HG03460 (cell line): ENCODE results near the gene SKI.

Experiments used
- ATAC-seq: cut with Tn5 transposase; IDR thresholded peaks from one replicate; pipeline ENCODE4 v1.9.1; 2021; ENCODE audit not compliant: unreplicated experiment

SKI gene

DNA sequence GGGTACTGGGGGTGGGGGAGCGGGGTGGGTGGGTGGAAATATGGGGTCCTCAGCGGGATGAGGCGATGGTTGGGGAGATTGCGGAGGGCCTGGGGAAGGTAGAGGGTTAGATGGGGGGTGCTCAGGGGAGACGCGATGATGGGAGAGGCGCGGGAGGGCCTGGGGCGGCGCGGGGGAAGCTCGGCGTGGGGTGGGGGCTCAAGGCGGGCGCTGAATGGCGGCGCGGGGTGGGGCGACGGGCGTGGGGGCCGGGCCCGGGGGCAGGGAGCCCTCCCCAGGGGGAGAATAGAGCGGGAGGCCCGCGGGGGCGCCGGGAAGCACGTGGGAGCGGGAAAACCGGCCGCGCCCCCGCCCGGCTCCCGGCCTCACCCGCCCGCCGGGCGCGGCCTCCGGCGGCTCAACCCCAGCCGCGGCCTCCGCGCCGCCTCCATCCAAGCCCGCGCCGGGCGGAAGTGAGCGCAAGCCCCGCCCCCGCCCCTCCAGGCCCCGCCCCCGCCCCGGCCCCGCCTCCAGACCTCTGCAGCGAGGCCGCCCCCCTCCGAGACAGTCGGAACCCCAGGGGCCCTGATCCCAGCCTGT lies 33.7 kb upstream of the SKI start, which contains the start of gene FAAP20:
TSS of gene FAAP20 (minus strand) at position 454 of the 579 bp plus-strand sequence. CDS start at position 431, 23 bp downstream.
- ATAC-seq, result peak; percentile 48

DNA sequence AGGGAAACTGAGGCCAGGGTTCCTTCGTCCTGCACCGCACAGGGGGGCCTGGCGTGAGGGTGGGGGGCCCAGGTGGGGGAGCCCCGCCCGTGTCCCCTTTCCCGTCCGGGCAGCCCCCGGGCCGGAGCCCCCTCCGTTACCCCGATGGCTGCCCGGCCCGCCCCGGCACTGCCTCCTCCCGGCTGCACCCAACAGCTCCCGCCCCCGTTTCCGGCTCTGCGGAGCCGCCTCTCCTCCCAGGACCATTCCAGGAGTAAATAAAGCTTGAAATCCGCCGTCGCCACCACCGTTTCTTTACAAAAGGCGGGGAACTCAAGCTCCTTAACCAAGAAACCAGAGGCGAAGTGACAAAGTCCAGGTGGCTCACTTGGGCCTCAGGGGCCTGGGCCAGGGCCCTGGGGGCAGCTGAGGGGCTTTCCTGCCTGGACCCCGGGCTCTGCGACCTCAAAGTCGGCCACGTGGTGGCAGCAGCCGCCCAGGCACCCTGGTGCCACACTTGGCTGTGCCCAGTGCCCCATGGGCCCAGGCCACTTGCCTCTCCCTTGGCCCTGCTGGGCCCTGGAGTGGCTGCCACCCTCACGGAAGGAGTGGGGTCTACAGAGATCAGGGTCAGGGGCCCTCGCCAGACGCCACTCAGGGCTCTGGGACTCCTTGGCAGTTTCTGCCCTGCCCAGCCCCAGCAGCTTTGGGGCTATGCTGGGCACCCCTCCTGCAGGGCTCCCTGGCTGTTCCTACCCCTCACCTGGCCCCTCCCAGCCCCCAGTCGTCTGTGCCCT lies 33.0 kb upstream of the SKI start:
- peak; percentile 63 for ATAC-seq

DNA sequence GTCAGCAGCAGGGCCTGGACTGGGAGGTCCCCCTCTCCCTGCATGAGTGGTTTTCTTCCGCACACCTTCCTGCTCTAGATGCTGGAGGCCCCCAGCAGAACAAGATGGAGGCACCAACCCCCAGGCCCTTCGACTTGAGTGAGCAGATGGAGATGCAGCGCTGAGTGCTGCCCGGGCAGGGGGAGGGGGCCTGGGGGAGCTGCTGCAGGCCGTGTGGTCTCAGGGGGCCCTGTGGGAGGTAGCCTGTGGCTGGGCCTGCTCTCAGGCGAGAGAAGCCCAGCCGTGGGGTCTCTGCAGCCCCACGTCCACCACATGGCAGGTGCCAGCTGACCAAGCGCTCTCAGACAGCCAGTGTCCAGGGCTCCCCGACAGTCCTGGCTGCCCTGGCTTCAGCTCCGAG lies 32.3 kb upstream of the SKI start:
- no peak for ATAC-seq

DNA sequence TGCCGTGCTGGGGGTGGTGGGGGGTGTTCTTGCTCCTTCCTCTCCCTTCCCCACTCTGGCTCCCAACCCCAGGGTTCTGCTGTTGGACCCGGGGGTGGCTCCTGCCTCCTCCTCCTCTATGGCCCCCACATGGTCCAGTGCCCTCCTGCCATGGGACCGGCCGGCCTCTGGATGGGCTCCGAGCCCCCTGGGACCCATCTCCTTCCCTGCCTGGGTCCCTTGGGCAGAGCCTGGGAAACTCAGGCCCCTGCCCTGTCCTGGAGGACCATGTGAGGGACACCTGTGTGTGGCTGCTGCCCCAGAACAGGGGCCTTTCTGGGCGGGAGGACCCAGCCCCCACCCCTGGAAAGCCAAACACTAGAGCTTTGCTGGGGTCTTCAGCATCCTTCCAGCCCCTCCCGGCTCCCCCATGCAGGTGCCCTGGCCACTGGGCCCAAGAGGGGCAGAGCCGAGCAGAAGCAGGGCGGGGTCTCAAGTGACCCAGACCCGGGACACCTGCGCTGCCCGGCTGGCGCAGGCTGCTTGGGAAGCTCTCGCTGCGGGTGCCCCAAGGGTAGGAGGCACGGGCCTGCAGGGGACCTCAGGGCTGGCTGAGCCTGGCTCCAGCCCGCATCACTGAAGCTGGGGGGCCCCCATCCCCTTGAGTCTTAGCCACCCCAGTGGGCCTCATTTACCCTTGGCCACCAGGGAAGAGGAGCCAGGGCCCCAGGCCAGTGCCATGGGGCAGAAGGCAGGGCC lies 31.0 kb upstream of the SKI start:
- ATAC-seq, result no peak

DNA sequence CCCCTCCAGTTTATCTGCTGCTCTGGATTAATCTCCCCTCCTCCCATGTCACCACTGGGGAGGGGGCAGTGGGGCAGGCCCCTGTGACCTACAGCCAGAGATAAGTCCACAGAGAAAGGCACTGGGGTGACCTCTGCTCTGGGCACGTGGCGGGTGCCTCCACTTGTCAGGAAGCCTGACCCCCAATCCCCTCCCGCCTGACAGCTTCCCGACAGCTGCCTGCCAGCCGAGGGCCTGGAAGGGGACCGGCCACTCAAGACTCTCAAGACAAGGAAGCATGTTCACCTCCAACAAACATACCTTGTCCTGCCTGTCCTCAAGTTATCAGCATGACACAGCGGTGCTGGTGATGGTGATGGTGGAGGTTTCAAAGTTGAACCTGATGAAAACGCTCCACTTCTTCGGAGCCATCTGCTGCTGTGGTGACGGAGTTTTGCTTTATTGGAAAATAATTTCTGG lies 30.4 kb upstream of the SKI start:
- no peak for ATAC-seq

DNA sequence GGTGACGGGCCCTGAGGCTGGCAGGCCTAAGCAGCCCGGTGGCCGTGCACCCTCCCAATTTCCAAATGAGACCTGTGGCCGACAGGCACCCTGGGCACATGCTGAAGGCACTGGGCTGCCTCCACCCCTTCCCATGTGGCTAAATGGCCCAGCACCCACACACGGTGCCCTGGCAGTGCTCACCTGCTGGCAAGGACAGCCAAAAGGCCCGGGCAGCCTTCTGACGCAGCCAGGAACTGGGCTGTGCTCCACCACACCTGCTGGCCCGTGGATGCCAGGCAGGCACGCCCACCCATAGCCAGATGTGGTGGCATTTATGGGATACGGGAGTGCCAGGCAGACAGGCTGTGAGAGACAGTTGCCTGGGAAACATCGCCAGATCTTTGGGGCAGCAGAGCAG lies 29.5 kb upstream of the SKI start:
- ATAC-seq, result no peak

DNA sequence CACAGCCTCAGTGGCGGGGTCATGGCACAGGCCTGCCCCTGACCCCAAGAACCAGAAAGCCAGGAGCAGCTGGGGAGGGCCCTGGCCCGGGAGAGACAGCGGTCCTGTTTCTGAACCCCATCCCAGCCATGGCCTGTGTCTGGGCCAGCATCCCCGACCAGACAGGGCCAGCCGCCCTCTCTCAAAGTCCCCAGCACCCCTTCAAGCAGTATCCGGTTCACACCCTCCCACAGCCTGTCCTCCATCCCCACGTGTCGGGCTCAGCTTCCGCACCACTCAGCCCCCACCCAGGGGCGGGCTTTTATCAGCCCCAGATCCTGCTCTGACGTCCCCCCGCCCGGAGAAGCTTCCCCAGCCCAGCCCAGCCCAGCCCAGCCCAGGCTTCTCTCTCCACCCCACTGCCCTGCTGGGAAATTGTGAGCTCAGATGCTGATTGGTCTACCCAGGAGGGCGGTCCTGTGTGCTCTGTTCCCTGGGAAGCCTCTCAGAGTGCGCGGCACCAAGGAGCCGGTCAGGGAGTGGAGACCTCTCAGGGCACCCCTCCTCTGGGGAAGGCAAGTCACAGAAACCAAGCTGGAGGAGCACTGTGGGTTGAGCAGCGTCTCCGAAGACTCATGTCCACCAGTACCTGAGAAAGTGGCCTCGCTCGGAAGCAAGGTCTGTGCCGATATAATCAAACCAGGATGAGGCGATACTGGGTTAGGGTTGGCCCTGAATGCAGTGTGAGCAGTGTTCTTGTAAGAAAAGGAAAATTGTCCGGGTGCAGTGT lies 28.9 kb upstream of the SKI start:
- ATAC-seq, result peak; percentile 35

DNA sequence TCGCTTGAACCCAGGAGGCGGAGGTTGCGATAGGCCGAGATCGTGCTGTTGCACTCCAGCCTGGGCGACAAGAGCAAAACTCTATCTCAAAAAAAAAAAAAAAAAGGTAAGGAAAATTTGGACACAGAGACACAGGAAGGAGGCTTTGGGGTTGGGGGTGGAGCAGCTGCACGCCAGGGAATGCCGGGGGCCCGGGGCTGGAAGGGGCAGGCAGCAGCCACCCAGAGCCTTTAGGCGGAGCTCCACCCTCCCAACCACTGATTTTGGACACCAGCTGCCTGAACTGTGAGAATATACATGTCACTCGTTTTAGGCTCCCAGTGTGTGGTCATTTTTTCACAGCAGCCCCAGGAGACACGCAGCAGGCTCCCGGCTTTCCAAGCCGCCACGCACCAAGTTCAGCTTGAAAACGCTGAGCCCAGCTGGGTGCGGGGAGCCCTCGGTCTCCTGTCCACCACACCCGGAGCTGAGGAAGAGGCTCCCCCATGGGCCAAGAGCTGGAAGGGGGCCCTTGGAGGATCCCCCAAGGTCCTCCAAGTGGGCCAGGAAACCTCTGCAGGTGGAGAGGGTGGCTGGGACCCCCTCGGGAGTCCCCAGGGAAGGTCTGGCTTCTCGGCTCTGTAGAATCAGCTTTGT lies 27.7 kb upstream of the SKI start:
- ATAC-seq, result no peak

DNA sequence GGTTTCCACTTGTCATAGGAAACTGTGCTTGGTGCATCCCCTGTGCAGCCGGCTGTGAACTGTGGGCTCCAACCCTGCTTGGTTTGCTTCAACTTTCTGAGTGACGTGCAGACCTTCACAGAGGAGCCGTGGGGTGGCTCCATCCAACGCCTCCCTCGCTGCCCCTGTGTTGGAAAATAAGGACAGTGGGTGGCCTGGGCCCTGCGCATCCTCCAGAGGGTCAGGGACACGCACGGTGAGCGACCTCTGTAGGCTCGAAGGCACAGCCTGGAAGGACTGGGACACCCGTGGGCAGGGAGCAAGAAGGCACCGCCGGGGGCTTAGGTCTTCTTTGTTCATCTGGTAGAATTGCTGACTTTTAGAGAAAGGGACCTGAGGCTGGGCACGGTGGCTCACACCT lies 27.1 kb upstream of the SKI start:
- no peak for ATAC-seq

DNA sequence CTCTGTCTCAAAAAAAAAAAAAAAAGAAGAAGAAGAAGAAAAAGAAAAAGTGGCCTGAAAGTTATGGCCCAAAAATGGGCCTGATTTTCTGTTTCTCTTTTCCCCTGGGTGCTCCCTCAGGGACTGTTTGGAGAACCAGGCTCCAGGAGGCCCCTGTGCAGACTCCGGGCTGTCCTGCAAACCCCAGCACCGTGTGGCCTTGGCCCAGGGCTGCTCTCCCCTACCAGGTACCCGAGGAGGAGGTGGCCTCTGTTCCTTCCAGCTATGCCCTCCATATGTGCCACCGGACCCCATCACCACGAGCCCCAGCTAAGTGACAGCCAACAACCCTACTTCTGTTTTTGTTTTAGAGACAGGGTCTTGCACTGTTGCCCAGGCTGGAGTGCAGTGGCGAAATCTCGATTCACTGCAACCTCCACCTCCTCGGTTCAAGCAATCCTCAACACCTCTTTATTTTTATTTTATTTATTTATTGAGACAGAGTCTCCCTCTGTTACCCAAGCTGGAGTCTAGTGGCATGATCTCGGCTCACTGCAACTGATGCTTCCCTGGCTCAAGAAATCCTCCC lies 26.0 kb upstream of the SKI start:
- no peak for ATAC-seq

DNA sequence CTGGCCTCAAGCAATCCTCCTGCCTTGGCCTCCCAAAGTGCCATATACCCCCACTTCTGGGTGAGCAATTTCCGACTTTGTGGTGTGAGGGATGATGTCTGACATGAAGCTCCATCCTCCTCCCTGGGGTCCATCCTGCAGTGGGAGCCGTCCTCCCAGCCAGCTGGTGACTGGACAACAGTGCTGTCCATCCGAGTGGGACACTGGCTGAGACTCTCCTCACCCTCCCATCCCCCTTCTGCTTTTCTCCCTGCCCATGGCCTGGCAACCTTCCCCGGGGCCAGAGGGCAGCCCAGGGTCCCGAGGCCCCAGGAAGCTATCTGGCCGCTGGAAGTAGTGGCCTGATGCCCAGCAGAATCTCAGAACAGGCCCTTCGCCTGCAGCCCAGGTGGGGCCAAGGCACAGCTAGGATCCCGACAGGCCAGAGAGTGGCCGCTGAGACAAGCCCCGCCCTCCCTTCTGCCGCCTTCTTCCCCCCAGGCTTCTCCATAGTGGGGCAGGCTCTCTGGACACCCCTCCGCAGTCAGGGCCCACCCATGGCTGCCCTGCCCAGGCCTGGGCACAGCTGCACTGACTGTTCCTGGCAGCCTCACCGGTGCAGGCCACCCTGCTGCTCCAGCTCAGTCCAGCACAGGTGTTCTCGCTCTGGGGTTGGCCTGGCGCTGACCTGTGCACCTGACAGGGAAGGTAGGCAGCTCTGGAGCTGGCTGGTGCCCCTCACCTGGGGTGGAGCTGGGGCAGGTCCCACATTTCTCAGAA lies 25.1 kb upstream of the SKI start:
- ATAC-seq, result no peak

DNA sequence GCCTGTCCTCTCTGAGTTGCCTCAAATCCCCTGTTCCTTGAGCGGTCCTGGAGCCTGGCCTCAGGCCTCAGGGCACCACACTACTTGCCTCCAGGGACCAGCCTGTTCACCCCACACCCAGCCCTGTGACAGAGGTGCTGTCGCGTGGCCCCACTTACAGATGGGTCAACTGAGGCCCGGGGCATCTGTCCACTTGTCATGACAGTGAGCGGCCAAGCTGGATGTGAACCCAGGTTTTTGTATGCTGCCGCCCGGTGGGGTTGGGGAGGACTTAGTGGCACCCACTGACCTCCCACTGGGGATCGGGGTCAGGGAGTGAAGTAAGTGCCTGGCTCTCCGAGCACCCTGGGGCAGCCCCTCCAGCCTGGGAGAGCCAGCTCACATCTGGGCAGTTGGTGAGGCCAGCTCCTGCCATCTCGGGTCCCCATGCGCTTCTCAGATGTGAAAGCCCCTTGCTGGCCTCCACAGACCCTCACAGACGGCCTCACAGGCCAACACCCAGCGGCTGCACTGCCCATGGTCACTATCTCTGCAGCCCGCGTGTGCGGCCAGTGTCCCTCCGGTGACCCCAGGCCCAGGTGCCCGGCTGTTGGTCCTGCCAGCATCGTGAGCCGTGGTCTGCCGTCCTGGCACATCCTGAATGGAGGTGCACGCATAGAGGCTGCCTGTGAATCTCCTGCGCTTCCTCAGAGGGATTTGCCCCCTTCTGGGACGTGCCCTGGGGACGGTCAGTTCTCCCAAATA lies 24.3 kb upstream of the SKI start:
- no peak for ATAC-seq

DNA sequence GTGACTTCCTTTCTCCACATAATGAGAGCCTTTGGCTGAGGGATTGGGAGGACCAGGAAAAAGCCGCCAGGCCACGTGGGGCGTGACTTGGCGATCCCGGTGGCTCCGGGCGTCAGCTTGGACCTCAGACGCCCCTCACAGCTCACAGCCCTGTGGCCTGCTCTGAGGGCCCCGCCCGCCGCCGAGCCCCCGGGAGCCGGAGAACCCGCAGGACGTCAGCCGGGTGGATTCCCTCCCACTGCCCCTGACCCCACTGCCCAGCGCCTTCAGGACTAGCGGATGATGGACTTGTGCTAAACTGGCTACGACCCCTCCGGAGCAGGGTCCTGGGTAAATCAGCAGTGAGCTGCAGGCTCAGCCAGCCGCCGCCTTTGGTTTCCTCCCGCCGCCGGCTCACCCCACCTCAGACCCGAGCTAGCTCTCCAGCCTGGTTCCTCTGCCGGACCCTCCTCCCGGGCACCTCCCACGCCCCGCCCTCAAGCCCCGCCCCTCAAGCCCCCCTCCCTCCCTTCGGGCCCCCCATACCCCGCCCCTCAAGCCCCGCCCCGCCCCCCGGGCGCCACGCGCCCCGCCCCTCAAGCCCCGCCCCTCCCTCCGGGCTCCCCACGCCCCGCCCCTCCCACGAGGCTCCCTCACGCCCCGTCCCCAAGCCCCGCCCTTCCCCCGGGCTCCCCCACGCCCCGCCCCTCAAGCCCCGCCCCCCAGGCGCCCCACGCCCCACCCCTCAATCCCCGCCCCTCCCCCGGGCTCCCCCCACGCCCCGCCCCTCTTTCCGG lies 23.5 kb upstream of the SKI start:
- ATAC-seq, result no peak

DNA sequence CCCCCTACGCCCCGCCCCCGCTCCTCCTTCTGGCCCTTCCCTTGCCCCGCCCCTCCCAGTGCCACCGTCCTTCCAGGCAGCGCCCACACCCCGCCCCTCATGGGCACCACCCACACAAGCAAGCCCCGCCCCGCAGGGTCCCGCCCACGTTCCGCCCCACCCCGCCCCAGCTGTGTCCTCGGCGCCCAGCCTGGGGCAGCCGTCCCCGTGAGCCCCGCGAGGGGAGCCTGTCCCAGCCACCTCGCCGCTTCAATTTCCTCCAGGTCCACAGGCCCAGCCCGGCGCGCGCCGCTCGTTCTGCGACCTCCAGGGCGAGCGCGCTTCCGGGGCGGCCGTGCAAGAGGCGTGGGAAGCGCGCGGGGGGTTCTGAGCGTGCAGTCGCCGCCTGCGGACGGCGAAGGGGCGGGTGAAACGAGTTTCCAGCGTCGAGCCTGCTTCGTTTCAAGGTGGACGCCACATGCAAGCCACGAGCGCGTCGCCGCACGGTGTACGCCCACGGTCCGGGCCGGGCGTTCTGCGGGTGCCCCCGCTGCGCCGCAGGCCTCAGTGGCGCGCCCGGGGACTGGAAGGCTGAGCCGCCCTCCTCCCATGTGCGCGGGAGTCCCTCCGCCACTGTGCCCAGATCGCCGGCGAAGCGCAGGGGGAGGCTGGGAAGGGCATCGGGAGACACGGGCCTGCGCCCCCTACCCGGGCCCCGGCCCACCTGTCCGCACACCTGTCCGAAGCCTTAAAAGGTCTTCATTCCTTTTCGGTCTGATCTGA lies 22.7 kb upstream of the SKI start:
- peak; percentile 53 for ATAC-seq

DNA sequence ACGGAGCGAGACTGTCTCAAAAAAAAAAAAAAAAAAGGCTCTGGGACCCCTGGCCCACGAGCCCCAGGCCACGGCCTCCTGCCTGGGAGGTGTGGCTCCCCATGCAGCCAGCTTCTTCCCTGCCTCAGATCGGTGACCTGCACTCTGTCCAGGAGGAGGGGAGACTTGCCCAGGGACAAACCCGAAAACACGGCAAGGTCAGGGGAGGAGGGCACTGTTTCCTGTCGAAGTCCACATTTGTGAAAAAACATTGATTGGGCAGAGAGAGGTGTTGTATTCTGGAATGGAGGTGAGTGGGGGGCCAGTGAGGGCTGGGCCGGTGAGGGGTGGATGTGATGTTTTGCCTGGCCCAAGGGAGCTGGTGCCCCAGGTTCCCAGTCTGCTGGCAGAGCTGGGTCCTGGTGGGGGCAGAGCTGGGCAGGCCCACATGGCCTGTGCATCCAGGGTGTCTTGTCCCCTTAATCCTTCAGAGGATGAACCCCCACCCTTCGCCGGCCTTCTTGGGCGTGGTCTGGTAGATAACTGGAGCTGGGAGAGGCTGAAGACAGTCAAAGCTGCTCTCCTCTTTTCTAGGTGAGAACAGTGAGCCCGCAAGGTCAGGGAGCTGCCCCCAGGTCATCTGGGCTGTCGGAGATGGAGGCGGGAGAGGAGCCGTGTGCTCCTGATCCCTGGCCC lies 21.2 kb upstream of the SKI start:
- ATAC-seq, result no peak

DNA sequence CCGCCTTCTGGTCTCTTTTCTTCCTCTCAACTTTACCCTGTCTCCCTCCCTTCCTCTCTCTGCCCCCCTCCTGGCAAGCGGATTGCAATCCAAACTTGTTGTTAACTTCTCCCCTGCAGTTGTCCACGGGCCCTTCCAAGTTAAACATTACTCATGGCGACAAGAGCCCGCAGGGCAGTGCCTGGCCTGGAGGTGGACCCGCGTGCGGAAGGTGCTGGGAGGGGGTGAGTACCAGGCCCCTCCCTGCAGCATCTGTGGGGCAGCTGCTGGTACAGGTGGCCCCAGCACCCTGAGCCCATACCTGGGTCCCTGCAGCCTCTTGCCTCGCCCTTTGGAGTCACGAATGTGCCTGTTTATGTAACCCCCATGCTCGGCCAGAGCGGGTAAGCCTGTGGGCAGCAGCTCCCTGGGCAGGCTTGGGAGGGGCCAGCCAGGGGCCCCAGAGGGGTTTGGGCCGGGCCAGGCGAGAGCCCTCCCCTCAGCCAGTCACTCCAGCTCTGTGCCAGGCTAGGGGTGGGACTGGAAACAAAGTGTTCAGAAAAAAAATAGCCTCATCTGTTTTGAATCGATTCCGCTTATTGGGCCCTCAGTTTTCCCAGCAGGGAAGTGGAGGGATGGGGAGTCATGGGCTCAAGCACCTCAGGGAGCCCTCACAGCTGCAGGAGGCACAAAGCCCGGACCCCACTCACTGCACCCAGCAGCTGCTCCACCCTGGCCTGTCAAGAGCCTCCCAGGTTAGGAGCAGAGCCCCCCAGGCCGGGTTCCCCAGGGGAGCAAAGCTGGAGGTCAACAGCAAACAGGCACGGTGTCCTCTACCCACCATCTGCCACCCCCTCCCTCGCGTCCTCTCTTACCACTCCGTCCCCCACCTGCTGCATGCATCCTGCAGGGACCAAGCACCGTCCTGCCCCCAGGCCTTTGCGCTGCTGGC lies 19.5 kb upstream of the SKI start:
- ATAC-seq, result no peak
